Measurements from ENCODE around the gene KCNE2. TPM values are rescaled to one million over a fixed set of nuclear protein-coding genes. Genes with fewer than 3 reads are reported as not detected.

Gene KCNE2
- total RNA-seq, 1 experiment from 2014 or later, result not detected

DNA sequence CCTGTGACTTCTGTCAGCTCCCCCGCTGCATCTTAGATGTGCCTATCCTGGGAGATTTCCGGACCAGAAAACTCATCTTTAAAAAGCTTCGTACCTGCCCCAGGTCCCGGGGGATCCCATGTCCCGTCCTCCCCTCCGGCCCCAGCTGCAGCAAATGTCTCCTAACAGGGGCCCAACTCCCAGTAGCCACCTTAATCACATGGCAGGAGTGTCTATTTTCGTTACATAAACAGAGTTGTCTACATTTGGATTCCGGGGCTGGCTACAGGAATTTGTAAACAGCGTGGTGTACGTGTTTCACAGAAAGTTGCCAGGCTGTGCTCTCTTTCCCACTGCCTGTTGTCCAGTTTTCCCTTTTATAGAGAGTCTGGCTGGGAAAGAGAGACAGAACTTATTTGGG, 17.9 kb upstream of the KCNE2 start:
- intact Hi-C loops (cut with micrococcal nuclease), result no loop called here
- CTCF ChIA-PET, result interaction anchor here (6.3 kb wide), 1 partner anchor 423 kb away, joined by 236 read pairs; no protein-coding TSS in a partner anchor
- H3K9me3 ChIP-seq (ENCODE audit: control insufficient read depth in 1 of 2, insufficient read depth in 1 of 2, low read depth in 1 of 2, low read length in 2 of 2), result no peaks in the 10 kb centered on the region
- H2AFZ ChIP-seq (ENCODE audit: low read depth, low read length, poor library complexity, severe bottlenecking), result no peak overlapping the region
- H3K4me3 ChIP-seq (replicated peaks in 1 of 2; ENCODE audit: low read depth in 1 of 2, low read length in 2 of 2), result no peak overlapping the region
- RAD21 ChIA-PET (ENCODE audit: low non-redundant PET in 1 of 2, low total read pairs in 2 of 2, uncharacterized antibody in 2 of 2, unreplicated experiment in 2 of 2), result interaction anchor here in 1 of 2 experiments (0.8 kb wide), 1 partner anchor 422 kb away, joined by 3 read pairs; no protein-coding TSS in a partner anchor
- H3K36me3 ChIP-seq (ENCODE audit: control insufficient read depth in 1 of 2, insufficient read depth in 2 of 2, low read length in 2 of 2), result no peaks in the 10 kb centered on the region
- TF ChIP-seq ZFX (IDR thresholded peaks at IDR 0.05) (no peak), EGR1 (IDR thresholded peaks at IDR 0.05; ENCODE audit: low read depth) (no peak), RAD21 (IDR thresholded peaks at IDR 0.05; ENCODE audit: low read depth) (no peak), ELF1 (IDR thresholded peaks at IDR 0.05; ENCODE audit: borderline replicate concordance, low read depth) (no peak)
- TF ChIP-seq, protein P1, sequence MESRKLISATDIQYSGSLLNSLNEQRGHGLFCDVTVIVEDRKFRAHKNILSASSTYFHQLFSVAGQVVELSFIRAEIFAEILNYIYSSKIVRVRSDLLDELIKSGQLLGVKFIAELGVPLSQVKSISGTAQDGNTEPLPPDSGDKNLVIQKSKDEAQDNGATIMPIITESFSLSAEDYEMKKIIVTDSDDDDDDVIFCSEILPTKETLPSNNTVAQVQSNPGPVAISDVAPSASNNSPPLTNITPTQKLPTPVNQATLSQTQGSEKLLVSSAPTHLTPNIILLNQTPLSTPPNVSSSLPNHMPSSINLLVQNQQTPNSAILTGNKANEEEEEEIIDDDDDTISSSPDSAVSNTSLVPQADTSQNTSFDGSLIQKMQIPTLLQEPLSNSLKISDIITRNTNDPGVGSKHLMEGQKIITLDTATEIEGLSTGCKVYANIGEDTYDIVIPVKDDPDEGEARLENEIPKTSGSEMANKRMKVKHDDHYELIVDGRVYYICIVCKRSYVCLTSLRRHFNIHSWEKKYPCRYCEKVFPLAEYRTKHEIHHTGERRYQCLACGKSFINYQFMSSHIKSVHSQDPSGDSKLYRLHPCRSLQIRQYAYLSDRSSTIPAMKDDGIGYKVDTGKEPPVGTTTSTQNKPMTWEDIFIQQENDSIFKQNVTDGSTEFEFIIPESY (IDR thresholded peaks at IDR 0.05; ENCODE audit: extremely low read depth, insufficient replicate concordance, low read length), result no peak
- TF ChIP-seq, protein P2, sequence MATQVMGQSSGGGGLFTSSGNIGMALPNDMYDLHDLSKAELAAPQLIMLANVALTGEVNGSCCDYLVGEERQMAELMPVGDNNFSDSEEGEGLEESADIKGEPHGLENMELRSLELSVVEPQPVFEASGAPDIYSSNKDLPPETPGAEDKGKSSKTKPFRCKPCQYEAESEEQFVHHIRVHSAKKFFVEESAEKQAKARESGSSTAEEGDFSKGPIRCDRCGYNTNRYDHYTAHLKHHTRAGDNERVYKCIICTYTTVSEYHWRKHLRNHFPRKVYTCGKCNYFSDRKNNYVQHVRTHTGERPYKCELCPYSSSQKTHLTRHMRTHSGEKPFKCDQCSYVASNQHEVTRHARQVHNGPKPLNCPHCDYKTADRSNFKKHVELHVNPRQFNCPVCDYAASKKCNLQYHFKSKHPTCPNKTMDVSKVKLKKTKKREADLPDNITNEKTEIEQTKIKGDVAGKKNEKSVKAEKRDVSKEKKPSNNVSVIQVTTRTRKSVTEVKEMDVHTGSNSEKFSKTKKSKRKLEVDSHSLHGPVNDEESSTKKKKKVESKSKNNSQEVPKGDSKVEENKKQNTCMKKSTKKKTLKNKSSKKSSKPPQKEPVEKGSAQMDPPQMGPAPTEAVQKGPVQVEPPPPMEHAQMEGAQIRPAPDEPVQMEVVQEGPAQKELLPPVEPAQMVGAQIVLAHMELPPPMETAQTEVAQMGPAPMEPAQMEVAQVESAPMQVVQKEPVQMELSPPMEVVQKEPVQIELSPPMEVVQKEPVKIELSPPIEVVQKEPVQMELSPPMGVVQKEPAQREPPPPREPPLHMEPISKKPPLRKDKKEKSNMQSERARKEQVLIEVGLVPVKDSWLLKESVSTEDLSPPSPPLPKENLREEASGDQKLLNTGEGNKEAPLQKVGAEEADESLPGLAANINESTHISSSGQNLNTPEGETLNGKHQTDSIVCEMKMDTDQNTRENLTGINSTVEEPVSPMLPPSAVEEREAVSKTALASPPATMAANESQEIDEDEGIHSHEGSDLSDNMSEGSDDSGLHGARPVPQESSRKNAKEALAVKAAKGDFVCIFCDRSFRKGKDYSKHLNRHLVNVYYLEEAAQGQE (IDR thresholded peaks at IDR 0.05; ENCODE audit: low read depth), result no peak
- H3K4me2 ChIP-seq (ENCODE audit: low read length), result no peak overlapping the region
- no peak for DNase-seq (ENCODE audit: low read depth, low spot score)
- no peaks in the 10 kb centered on the region for H3K79me2 ChIP-seq (ENCODE audit: insufficient read depth, low read length)
- BruUV-seq (replicated peaks), result no TSS peak
- POLR2A ChIA-PET, result no interaction called here
- no peak overlapping the region for H3K9ac ChIP-seq (ENCODE audit: low read length)
- ATAC-seq, result no peak
- H4K20me1 ChIP-seq (ENCODE audit: insufficient read depth), result no peaks in the 10 kb centered on the region
- no peak overlapping the region for H3K27ac ChIP-seq (ENCODE audit: low read depth, low read length)
- H3K9me2 ChIP-seq (ENCODE audit: insufficient read depth), result no peaks in the 10 kb centered on the region
- peaks cover 0 to 4% of the 10 kb centered on the region in 2 experiments; a peak in 1 of 4 replicates for H3K4me1 ChIP-seq (ENCODE audit: control insufficient read depth in 1 of 2, insufficient read depth in 2 of 2, low read length in 2 of 2)
- no peaks in the 10 kb centered on the region for H3K27me3 ChIP-seq (ENCODE audit: insufficient read depth, low read length)
